K562 (cell line): ENCODE results near the gene IGDCC3. TPM values are rescaled to one million over a fixed set of nuclear protein-coding genes. Genes with fewer than 3 reads are reported as not detected.

Experiments
- ATF1 ChIP-seq, 2 experiments: fragments of 450-650 bp in 1 of 2; IDR thresholded peaks; 2 replicates each; pipeline ENCODE4 v1.6.1; 2016; ENCODE audit warnings: missing compliant biosample characterization in 1 of 2, missing genetic modification characterization in 1 of 2
- CTCFL ChIP-seq: IDR thresholded peaks from 2 replicates; pipeline ENCODE4 v1.6.1; 2011; ENCODE audit warnings: borderline replicate concordance, low read depth, mild to moderate bottlenecking, moderate library complexity, low read length; ENCODE audit not compliant: insufficient read depth, poor library complexity, severe bottlenecking
- GABPA ChIP-seq: fragments of 200-800 bp; sonication (Bioruptor generic); conservative IDR thresholded peaks from 2 replicates; pipeline ENCODE4 v1.6.1; 2016; ENCODE audit warnings: low read depth, missing genetic modification characterization, missing compliant biosample characterization
- GTF2E2 ChIP-seq: fragments of 200-800 bp; sonication (Bioruptor generic); IDR thresholded peaks from 2 replicates; pipeline ENCODE4 v1.6.1; 2016; ENCODE audit warnings: missing genetic modification characterization, missing compliant biosample characterization
- PATZ1 ChIP-seq: fragments of 250-450 bp; sonication (Bioruptor Pico); IDR thresholded peaks from 2 replicates; pipeline ENCODE4 v1.5.0; 2020; ENCODE audit warnings: mild to moderate bottlenecking, borderline replicate concordance
- WHSC1 ChIP-seq: IDR thresholded peaks from one replicate; pipeline ENCODE4 v1.6.1; 2012; ENCODE audit warnings: low read length, control low read depth, inconsistent platforms
- YY1 ChIP-seq, 3 experiments: IDR thresholded peaks; 2 replicates each; pipeline ENCODE4 v1.6.1; 2011; ENCODE audit warnings: low read length in 2 of 3, mild to moderate bottlenecking in 2 of 3, moderate library complexity in 2 of 3, borderline replicate concordance in 1 of 3, control low read depth in 1 of 3, low read depth in 1 of 3; ENCODE audit not compliant: insufficient read depth in 3 of 3, insufficient replicate concordance in 2 of 3, control insufficient read depth in 1 of 3, insufficient read length in 1 of 3; ENCODE audit errors: extremely low read depth in 1 of 3
- ZBTB11 ChIP-seq, 3 experiments: fragments of 200-800 bp in 1 of 3; fragments of 250-450 bp in 1 of 3; fragments of 450-650 bp in 1 of 3; sonication (Bioruptor Pico) in 1 of 3; sonication (Bioruptor generic) in 1 of 3; formaldehyde crosslinking in 1 of 3; IDR thresholded peaks; 2 replicates each; pipeline versions ENCODE4 v1.6.1 to v1.8.0; 2016 to 2022; ENCODE audit warnings: mild to moderate bottlenecking in 2 of 3, missing genetic modification characterization in 2 of 3, missing compliant biosample characterization in 1 of 3, moderate library complexity in 1 of 3
- ZHX1 ChIP-seq: fragments of 150-350 bp; conservative IDR thresholded peaks from 2 replicates; pipeline ENCODE4 v1.6.1; 2014; ENCODE audit warnings: low read length
- ZNF655 ChIP-seq: fragments of 250-450 bp; sonication (Bioruptor Pico); IDR thresholded peaks from 2 replicates; pipeline ENCODE4 v1.5.0; 2021
- polyA plus RNA-seq, 8 experiments: library from polyadenylated mRNA; depleted of rRNA in 4 of 8; stranded (reverse) in 5 of 8; unstranded in 3 of 8; fragments of >200 nt; fragmentation: Nextera tagmentation in 2 of 8; fragmentation: Illumina TruSeq in 1 of 8; extraction: Ambion mirVana in 2 of 8; extraction: Trizol in 1 of 8; gene quantifications; 2 replicates each; pipeline versions ENCODE4 v1.2.1 to v1.2.3, GENCODE V29; 2011 to 2014; ENCODE audit warnings: inconsistent platforms in 1 of 8, missing spikeins in 1 of 8
- total RNA-seq, 7 experiments: library from RNA; depleted of rRNA in 6 of 7; stranded (reverse); fragments of >200 nt in 6 of 7; fragmentation: Illumina TruSeq in 2 of 7; extraction: Trizol in 2 of 7; gene quantifications; 2 replicates each; pipeline versions ENCODE4 v1.2.1 to v1.2.3, GENCODE V29; 2011 to 2021; ENCODE audit warnings: low replicate concordance in 1 of 7

Gene IGDCC3
- total and polyA plus RNA-seq, 9 of the 15 experiments (the other 6 are each of a cell fraction or from before 2014, with no cell fraction given) = not detected

- TF ChIP-seq ZBTB11 (CRISPR knock-in tag; IDR thresholded peaks at IDR 0.05) (peak in 1 of 3 experiments; percentile 67; a peak in 2 of 6 replicates), YY1 (IDR thresholded peaks at IDR 0.05; ENCODE audit: borderline replicate concordance in 1 of 3, control insufficient read depth in 1 of 3, extremely low read depth in 1 of 3, insufficient read depth in 3 of 3, insufficient read length in 1 of 3, insufficient replicate concordance in 2 of 3, low read depth in 1 of 3, low read length in 2 of 3) (peak in 2 of 3 experiments; percentile 46 to 49), CTCFL (peak; percentile 82), WHSC1 (no peak), ATF1 (CRISPR knock-in tag; IDR thresholded peaks at IDR 0.05) (no peak), ATF1 (tag; IDR thresholded peaks at IDR 0.05) (peak; percentile 45; the same call in 1 of the 2 replicates), GTF2E2 (tag) (peak; percentile 49; the same call in 1 of the 2 replicates), ZNF655 (CRISPR knock-in tag) (no peak), GABPA (tag) (peak; percentile 75), ZHX1 (no peak), PATZ1 (CRISPR knock-in tag) (no peak)
These were observed 90.9 kb downstream of the IGDCC3 start, which contains the start of gene PARP16 (continued) for GRCh38 chr15:65286704-65287519.
